ENCODE measurements around the gene MARCHF3. TPM values are rescaled to one million over a fixed set of nuclear protein-coding genes. Genes with fewer than 3 reads are reported as not detected.
"Not testable (repeated sequence)": the region's sequence is repeated elsewhere in the genome, so short reads cannot be mapped to it uniquely, and the experiment has no call there.

Gene MARCHF3
- polyA plus RNA-seq, 6 donors from 2014 or later = 63.4 to 81.0 (median 71.7) TPM

- H3K27me3 Mint-ChIP-seq = no peaks in the 10 kb centered on the region
- H3K9me3 Mint-ChIP-seq = no peaks in the 10 kb centered on the region
- peaks cover 32 to 46% (median 37%) of the 10 kb centered on the region in 3 donors for H3K4me1 Mint-ChIP-seq
- DNase-seq (no peak), ATAC-seq (ENCODE audit: low read depth in 2 of 2) (no peak)
- peaks cover 8 to 9% of the 10 kb centered on the region in 2 donors for H3K36me3 Mint-ChIP-seq
- H3K27ac Mint-ChIP-seq = peak overlapping the region in 4 of 6 donors; percentile 26 to 67 (median 50)
- peak overlapping the region in 5 of 8 donors; percentile 6 to 45 (median 36) for H3K4me3 Mint-ChIP-seq
Measured at GRCh38 chr5:126948453-126948852, 81.9 kb downstream of the MARCHF3 start.

DNA sequence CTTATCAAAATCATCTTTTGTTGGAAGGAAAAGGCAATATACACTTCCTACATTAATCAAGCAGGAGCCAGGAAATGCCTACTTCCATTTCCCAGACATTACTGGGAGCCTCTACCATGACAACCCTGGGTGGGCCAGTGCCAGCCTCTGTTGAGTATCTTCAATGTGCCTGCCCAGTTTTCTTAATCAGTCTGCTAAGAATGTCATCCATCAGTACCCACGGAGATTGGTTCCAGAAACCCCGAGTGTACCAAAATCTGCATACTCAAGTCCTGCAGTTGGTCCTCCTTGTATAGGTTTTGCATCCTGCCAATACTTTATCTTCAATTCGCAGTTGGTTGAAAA lies 82.4 kb downstream of the MARCHF3 start:
- Mint-ChIP-seq H3K9me3 (no peaks in the 10 kb centered on the region), H3K4me1 (peaks cover 36 to 46% (median 37%) of the 10 kb centered on the region in 3 donors), H3K36me3 (peaks cover 8 to 9% of the 10 kb centered on the region in 2 donors), H3K4me3 (peak overlapping the region in 6 of 8 donors; percentile 2 to 72 (median 42)), H3K27ac (peak overlapping the region in 4 of 6 donors; percentile 27 to 55 (median 32)), H3K27me3 (no peaks in the 10 kb centered on the region)
- DNase-seq = no peak
- ATAC-seq (ENCODE audit: low read depth in 2 of 2) = no peak

- H3K4me3 Mint-ChIP-seq = peak overlapping the region in 5 of 8 donors; percentile 12 to 72 (median 44)
- H3K4me1 Mint-ChIP-seq = peaks cover 35 to 46% (median 37%) of the 10 kb centered on the region in 3 donors
- H3K36me3 Mint-ChIP-seq = peaks cover 8 to 9% of the 10 kb centered on the region in 2 donors
- H3K27ac Mint-ChIP-seq = peak overlapping the region in 4 of 6 donors; percentile 27 to 55 (median 32)
- peak; percentile 19 for DNase-seq
- no peaks in the 10 kb centered on the region for H3K27me3 Mint-ChIP-seq
- ATAC-seq (ENCODE audit: low read depth in 2 of 2) = peak; percentile 85 to 87
- no peaks in the 10 kb centered on the region for H3K9me3 Mint-ChIP-seq
Measured at GRCh38 chr5:126947146-126948010, 83.0 kb downstream of the MARCHF3 start.

DNA sequence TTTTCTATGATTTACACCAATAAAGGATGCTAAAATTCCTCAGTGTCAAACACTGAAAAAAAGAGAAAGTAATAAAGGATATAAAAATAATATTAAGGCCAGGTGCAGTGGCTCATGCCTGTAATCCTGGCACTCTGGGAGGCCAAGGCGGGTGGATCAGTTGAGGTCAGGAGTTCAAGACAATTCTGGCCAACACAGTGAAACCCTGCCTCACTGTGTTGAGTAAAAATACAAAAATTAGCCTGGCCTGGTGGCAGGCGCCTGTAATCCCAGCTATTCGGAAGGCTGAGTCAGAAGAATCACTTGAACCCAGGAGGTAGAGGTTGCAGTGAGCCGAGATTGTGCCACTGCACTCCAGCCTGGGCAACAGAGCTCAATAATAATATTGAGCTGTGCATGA lies 87.5 kb downstream of the MARCHF3 start:
- not testable (repeated sequence) for H3K27ac Mint-ChIP-seq; H3K4me3 Mint-ChIP-seq; H3K36me3 Mint-ChIP-seq; H3K27me3 Mint-ChIP-seq; ATAC-seq (ENCODE audit: low read depth in 2 of 2); DNase-seq; H3K9me3 Mint-ChIP-seq
- H3K4me1 Mint-ChIP-seq = peaks cover 49 to 59% (median 57%) of the 10 kb centered on the region in 3 donors

DNA sequence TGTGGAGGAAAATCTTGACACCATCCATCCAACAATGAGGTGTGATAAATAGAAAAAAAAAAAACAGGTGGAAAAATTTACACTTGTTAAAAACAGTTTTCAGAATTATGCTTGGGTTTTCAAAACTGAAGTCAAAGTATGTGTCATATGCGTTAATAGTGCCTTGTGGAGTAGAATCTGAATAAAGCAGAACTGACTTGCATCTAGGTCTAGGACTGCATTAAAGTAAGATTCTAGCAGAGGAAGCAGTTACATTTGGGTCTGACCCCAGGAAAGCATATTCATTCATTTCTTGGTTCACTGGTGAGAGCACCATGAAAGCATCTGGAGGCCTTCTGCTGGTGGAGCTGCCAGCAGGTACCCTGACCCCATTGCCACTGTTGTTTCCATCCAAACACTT lies 89.0 kb downstream of the MARCHF3 start:
- Mint-ChIP-seq H3K4me1 (peaks cover 44 to 66% (median 59%) of the 10 kb centered on the region in 3 donors), H3K27ac (peak overlapping the region in 4 of 6 donors; percentile 12 to 54 (median 22)), H3K36me3 (peaks cover 8 to 9% of the 10 kb centered on the region in 2 donors), H3K4me3 (peak overlapping the region in 1 of 8 donors; percentile 63), H3K27me3 (no peaks in the 10 kb centered on the region), H3K9me3 (no peaks in the 10 kb centered on the region)
- ATAC-seq (ENCODE audit: low read depth in 2 of 2) = no peak
- DNase-seq = no peak

GRCh38 chr5:126939887-126940286 lies 90.5 kb downstream of the MARCHF3 start:
- no peak overlapping the region for H3K27ac Mint-ChIP-seq
- H3K9me3 Mint-ChIP-seq = no peaks in the 10 kb centered on the region
- H3K4me3 Mint-ChIP-seq = peak overlapping the region in 1 of 8 donors; percentile 8
- no peak for DNase-seq
- H3K4me1 Mint-ChIP-seq = peaks cover 36 to 60% (median 46%) of the 10 kb centered on the region in 3 donors
- ATAC-seq (ENCODE audit: low read depth in 2 of 2) = no peak
- H3K36me3 Mint-ChIP-seq = peaks cover 0 to under 1% of the 10 kb centered on the region in 2 donors
- no peaks in the 10 kb centered on the region for H3K27me3 Mint-ChIP-seq

GRCh38 chr5:126938466-126938865 lies 91.9 kb downstream of the MARCHF3 start:
- DNase-seq (no peak), ATAC-seq (ENCODE audit: low read depth in 2 of 2) (no peak)
- Mint-ChIP-seq H3K27me3 (no peaks in the 10 kb centered on the region), H3K4me3 (peak overlapping the region in 1 of 8 donors; percentile 2), H3K27ac (peak overlapping the region in 1 of 6 donors; percentile 26), H3K4me1 (peaks cover 37 to 58% (median 44%) of the 10 kb centered on the region in 3 donors), H3K9me3 (no peaks in the 10 kb centered on the region), H3K36me3 (peaks cover 6 to 8% of the 10 kb centered on the region in 2 donors)

DNA sequence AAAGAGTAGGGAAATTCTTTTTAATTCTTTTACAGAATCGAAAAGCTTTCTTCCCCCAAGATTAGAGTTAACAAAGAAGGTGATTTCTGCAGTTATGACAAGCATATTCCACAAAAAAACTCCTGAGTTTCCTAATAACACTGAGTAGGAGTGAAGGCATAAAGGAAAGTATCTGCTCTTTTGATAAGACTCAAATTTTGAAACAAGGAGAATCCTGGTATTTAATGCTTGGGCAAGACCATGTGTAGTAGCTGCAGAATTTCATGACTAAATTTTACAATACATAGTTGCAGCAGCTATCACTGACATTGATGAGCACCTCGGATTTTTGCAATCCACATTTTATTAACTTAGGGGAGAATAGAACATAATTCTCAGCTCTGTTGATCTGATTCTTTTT lies 92.6 kb downstream of the MARCHF3 start:
- no peak for ATAC-seq (ENCODE audit: low read depth in 2 of 2)
- Mint-ChIP-seq H3K9me3 (no peaks in the 10 kb centered on the region), H3K36me3 (peaks cover 6 to 8% of the 10 kb centered on the region in 2 donors), H3K4me3 (no peak overlapping the region), H3K27ac (peak overlapping the region in 1 of 6 donors; percentile 15), H3K27me3 (no peaks in the 10 kb centered on the region), H3K4me1 (peaks cover 37 to 58% (median 44%) of the 10 kb centered on the region in 3 donors)
- no peak for DNase-seq

GRCh38 chr5:126936775-126937418 lies 93.5 kb downstream of the MARCHF3 start:
- ATAC-seq (ENCODE audit: low read depth in 2 of 2) = peak in 1 of 2 donors; percentile 36
- Mint-ChIP-seq H3K4me3 (no peak overlapping the region), H3K9me3 (no peaks in the 10 kb centered on the region), H3K4me1 (peaks cover 40 to 64% (median 49%) of the 10 kb centered on the region in 3 donors), H3K36me3 (peaks cover 6 to 8% of the 10 kb centered on the region in 2 donors), H3K27ac (peak overlapping the region in 1 of 6 donors; percentile 44), H3K27me3 (no peaks in the 10 kb centered on the region)
- DNase-seq = no peak

GRCh38 chr5:126931963-126932660 lies 98.2 kb downstream of the MARCHF3 start:
- ATAC-seq (ENCODE audit: low read depth in 2 of 2) = peak in 1 of 2 donors; percentile 37
- H3K36me3 Mint-ChIP-seq = peaks cover 6 to 8% of the 10 kb centered on the region in 2 donors
- no peaks in the 10 kb centered on the region for H3K9me3 Mint-ChIP-seq
- no peaks in the 10 kb centered on the region for H3K27me3 Mint-ChIP-seq
- H3K4me1 Mint-ChIP-seq = peaks cover 40 to 76% (median 64%) of the 10 kb centered on the region in 3 donors
- peak overlapping the region in 2 of 6 donors; percentile 57 to 58 for H3K27ac Mint-ChIP-seq
- DNase-seq = no peak
- peak overlapping the region in 3 of 8 donors; percentile 16 to 66 (median 65) for H3K4me3 Mint-ChIP-seq

- Mint-ChIP-seq H3K4me3 (no peak overlapping the region), H3K27me3 (no peaks in the 10 kb centered on the region), H3K27ac (peak overlapping the region in 1 of 6 donors; percentile 36), H3K9me3 (no peaks in the 10 kb centered on the region), H3K36me3 (no peaks in the 10 kb centered on the region), H3K4me1 (peaks cover 62 to 88% (median 86%) of the 10 kb centered on the region in 3 donors)
- DNase-seq (no peak), ATAC-seq (ENCODE audit: low read depth in 2 of 2) (no peak)
Measured at GRCh38 chr5:126928041-126928440, 102.3 kb downstream of the MARCHF3 start.

DNA sequence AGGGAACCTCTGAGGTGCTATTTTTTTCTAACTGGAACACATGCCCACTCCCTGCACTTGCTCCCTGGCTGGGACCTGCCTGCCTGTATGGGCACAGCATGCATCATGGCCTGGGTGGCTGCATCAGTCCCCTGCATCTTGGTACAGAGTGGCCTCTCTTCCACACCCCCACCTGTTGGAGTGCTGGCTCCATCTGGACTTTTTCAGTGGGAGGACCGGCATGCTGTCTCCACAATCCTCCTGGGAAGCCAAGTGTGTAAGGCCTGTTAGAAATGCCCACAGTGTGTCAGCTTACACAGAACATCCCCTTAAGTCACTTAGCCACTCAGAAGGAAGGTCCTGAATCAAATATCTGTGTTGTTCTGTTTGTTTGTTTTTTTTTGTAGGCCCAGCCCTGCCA lies 102.9 kb downstream of the MARCHF3 start:
- Mint-ChIP-seq H3K27me3 (no peaks in the 10 kb centered on the region), H3K27ac (peak overlapping the region in 4 of 6 donors; percentile 19 to 91 (median 32)), H3K36me3 (no peaks in the 10 kb centered on the region), H3K4me1 (peaks cover 65 to 91% (median 85%) of the 10 kb centered on the region in 3 donors), H3K4me3 (no peak overlapping the region), H3K9me3 (no peaks in the 10 kb centered on the region)
- DNase-seq (no peak), ATAC-seq (ENCODE audit: low read depth in 2 of 2) (no peak)

- Mint-ChIP-seq H3K4me3 (no peak overlapping the region), H3K9me3 (no peaks in the 10 kb centered on the region), H3K27me3 (no peaks in the 10 kb centered on the region), H3K27ac (peak overlapping the region in 2 of 6 donors; percentile 34 to 42), H3K36me3 (no peaks in the 10 kb centered on the region), H3K4me1 (peaks cover 65 to 86% (median 81%) of the 10 kb centered on the region in 3 donors)
- DNase-seq = no peak
- ATAC-seq (ENCODE audit: low read depth in 2 of 2) = no peak
Measured at GRCh38 chr5:126926187-126926586, 104.2 kb downstream of the MARCHF3 start.

Data from naive B cell (primary cell).